GM19328 (cell line): ENCODE measurements around the gene FDXACB1.
A peak's percentile ranks its signal among the peaks of the same experiment; 100 is the strongest.

ENCODE experiments used
- ATAC-seq: cut with Tn5 transposase; IDR thresholded peaks from one replicate; pipeline ENCODE4 v1.9.1; 2021; ENCODE audit warnings: mild to moderate bottlenecking, moderate library complexity; ENCODE audit not compliant: unreplicated experiment

Gene FDXACB1

DNA sequence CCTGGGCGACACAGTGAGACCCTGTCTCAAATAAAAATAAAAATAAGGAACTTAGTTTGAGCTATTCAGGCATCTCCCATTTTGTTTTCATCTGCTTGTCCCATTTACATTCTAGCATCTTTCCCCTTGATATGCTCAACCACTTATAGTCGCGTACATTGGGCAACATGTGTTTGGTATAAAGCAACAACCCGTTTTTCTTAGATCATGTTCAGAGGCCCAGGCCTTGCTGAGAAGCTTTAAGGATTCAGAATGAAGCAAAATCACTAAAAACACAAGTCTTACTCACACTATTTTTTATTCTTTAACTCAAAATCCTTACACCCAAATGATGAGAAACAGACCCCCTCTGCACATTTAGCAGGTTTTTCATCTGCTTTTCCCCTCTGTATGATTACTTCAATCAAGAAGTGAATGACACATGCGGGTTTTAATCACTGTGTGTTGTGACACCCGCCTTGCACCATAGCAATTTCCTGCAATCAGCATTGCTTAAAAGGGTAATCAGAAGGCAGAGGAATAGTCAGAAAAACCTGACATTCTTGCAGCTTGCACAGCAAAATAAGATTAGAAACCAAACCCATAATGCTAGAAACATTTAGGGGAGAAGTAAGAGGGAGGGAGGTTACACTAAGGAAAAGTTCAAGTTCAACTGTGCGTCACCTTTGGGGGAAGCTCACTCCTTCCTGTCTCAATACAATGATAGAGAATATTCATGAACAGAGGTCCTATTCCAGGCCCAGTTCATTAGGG is 33.5 kb downstream of the FDXACB1 start:
- ATAC-seq, result no peak

DNA sequence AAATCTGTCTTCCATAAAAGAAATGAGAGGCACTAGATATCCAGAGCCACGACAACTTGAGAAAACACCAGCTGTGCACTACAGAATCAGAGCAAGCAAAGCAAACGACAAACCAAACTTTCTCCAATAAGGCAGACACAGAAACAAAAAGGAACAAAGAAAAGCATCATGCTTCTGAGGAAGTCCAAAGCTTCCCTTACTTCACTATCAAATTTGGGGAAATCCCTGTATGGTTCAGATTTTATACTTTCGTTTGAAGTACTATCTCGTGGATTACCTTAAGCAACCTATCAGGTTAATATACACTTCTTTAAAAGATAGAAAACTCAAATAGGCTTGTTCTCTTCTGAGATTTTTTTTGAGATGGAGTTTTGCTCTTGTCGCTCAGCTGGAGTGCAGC is 35.3 kb downstream of the FDXACB1 start:
- no peak for ATAC-seq

GRCh38 chr11:111841370-111842053 is 37.5 kb downstream of the FDXACB1 start:
- peak; percentile 71 for ATAC-seq

GRCh38 chr11:111840143-111840542 is 38.8 kb downstream of the FDXACB1 start:
- ATAC-seq, result no peak

DNA sequence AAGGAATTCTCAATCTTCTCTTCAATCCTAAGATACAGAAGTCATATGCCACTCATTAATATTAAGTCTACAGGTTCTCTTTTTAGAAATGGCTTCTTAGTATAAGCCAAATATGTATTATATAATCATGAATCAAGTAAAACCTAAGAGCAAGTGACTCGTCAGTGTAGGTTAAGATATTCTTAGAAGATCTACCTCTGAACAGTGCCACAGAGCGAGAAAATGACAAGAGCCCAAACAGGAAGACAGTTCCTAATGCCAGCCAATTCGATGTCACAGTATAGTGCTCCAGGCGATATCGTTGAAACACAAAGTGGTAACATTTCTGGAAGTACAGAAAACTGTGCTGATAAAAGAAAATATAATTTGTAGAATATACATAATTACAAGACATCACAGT is 40.9 kb downstream of the FDXACB1 start:
- ATAC-seq, result no peak

GRCh38 chr11:111837366-111837891 is 41.5 kb downstream of the FDXACB1 start:
- ATAC-seq, result no peak

GRCh38 chr11:111836721-111837120 is 42.2 kb downstream of the FDXACB1 start:
- ATAC-seq, result no peak

DNA sequence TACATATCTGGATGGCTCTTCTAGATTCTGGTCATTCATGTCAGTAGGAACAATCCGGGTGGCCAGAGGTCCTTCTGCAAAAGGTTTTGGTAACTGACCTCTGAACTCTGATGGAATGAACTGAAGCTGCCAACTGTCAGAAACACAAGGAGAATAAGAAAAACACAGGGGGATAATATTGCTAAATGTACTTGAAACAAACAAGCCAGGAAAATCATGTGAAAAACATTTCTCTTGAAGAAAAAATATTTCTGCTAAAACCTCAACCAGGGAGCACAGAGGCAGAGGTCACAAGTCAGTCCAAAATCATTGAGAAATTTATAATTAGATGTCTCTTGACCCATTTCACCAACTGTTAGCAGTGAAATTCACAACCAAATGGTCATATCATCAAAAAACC is 42.8 kb downstream of the FDXACB1 start:
- no peak for ATAC-seq

DNA sequence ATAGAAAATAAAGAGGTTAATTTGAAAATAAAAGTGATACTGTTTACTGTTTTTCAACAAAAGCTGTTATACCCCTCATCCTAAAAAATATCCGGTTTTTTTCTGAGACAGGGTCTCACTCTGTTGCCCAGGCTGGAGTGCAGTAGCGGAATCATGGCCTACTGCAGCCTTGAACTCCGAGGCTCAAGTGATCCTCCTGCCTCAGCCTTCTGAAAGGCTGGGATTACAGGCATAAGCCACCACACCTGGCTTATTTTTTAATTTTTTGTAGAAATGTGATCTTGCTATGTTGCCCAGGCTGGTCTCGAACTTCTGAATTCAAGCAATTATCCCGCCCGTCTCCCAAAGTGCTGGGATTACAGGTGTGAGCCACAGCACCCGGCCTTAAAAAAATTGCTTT is 43.3 kb downstream of the FDXACB1 start:
- ATAC-seq, result no peak

GRCh38 chr11:111834432-111835163 is 44.4 kb downstream of the FDXACB1 start:
- no peak for ATAC-seq

DNA sequence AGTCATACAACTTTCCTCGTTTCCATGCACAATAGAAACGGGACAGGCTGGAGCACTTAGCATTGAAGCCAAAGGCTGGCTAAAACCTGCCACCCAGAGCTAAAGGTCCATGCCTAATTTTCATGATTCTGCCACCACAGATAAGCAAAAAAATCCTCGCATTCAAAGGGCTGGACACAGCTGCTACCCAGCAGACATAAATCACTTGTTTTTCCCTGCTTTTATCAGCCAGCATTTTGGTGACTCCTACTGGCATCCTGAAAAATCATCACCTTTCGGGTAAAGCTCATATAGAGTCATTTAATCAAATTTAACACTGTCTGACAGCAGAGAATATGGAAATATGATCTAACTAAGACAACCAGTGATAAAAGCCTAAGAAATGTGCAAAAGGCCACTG is 45.4 kb downstream of the FDXACB1 start:
- ATAC-seq, result no peak

- ATAC-seq, result no peak
Observed at GRCh38 chr11:111829185-111829968, 49.6 kb downstream of the FDXACB1 start.

GRCh38 chr11:111826322-111826950 is 52.5 kb downstream of the FDXACB1 start:
- ATAC-seq, result no peak
